HepG2 (cell line): ENCODE measurements around the gene SLC45A3. TPM values are rescaled to one million over a fixed set of nuclear protein-coding genes. Genes with fewer than 3 reads are reported as not detected.
A peak's percentile ranks its signal among the peaks of the same experiment; 100 is the strongest.

Experiments used
- ARID2 ChIP-seq: sonication (generic); formaldehyde crosslinking; IDR thresholded peaks from 2 replicates; pipeline ENCODE4 v1.8.1; 2022; ENCODE audit warnings: mild to moderate bottlenecking, missing genetic modification reagents, borderline replicate concordance
- CSRNP2 ChIP-seq: sonication (generic); formaldehyde crosslinking; conservative IDR thresholded peaks from 2 replicates; pipeline ENCODE4 v1.8.0; 2022; ENCODE audit warnings: low read depth, missing genetic modification reagents
- FOXO1 ChIP-seq: sonication (generic); formaldehyde crosslinking; IDR thresholded peaks from 2 replicates; pipeline ENCODE4 v1.4.0; 2020; ENCODE audit warnings: missing genetic modification reagents
- GMEB2 ChIP-seq: IDR thresholded peaks from 2 replicates; pipeline ENCODE4 v1.6.1; 2016; ENCODE audit warnings: missing biosample characterization, missing genetic modification reagents, low read depth
- HMGA1 ChIP-seq: sonication (generic); formaldehyde crosslinking; conservative IDR thresholded peaks from 2 replicates; pipeline ENCODE4 v1.4.0; 2020; ENCODE audit warnings: missing genetic modification reagents
- HOXA3 ChIP-seq: sonication (generic); formaldehyde crosslinking; IDR thresholded peaks from 2 replicates; pipeline ENCODE4 v1.5.0; 2020; ENCODE audit warnings: missing genetic modification reagents
- KLF15 ChIP-seq: sonication (generic); formaldehyde crosslinking; IDR thresholded peaks from 2 replicates; pipeline ENCODE4 v1.8.1; 2023; ENCODE audit warnings: borderline replicate concordance, mild to moderate bottlenecking, inconsistent platforms, missing genetic modification reagents, mixed read lengths
- KLF16 ChIP-seq, 2 experiments: sonication (generic) in 1 of 2; formaldehyde crosslinking in 1 of 2; IDR thresholded peaks; 2 replicates each; pipeline versions ENCODE4 v1.6.1 to v1.8.0; 2016 to 2023; ENCODE audit warnings: missing genetic modification reagents in 2 of 2, missing compliant biosample characterization in 1 of 2
- MIER3 ChIP-seq: IDR thresholded peaks from 2 replicates; pipeline ENCODE4 v1.6.1; 2016; ENCODE audit warnings: missing compliant biosample characterization, borderline replicate concordance
- MIXL1 ChIP-seq: IDR thresholded peaks from 2 replicates; pipeline ENCODE4 v1.6.1; 2016
- NCOA2 ChIP-seq: sonication (generic); formaldehyde crosslinking; IDR thresholded peaks from 2 replicates; pipeline ENCODE4 v1.8.0; 2022; ENCODE audit warnings: inconsistent platforms
- NFE2L2 ChIP-seq: fragments of 150-350 bp; IDR thresholded peaks from 2 replicates; pipeline ENCODE4 v1.6.1; 2014; ENCODE audit warnings: low read length
- POGZ ChIP-seq: sonication (generic); formaldehyde crosslinking; IDR thresholded peaks from 2 replicates; pipeline ENCODE4 v1.4.0; 2020; ENCODE audit warnings: mild to moderate bottlenecking, missing genetic modification reagents
- POLR2G ChIP-seq: fragments of 200-400 bp; formaldehyde crosslinking; IDR thresholded peaks from 2 replicates; pipeline ENCODE4 v1.6.1; 2018; ENCODE audit warnings: mild to moderate bottlenecking, low read depth, low read length, moderate library complexity
- SCMH1 ChIP-seq: sonication (generic); formaldehyde crosslinking; IDR thresholded peaks from 2 replicates; pipeline ENCODE4 v1.9.0; 2021; ENCODE audit warnings: missing genetic modification reagents, mild to moderate bottlenecking, borderline replicate concordance
- TARDBP ChIP-seq: sonication (generic); formaldehyde crosslinking; IDR thresholded peaks from 2 replicates; pipeline ENCODE4 v1.8.0; 2022; ENCODE audit warnings: mild to moderate bottlenecking, missing genetic modification reagents
- TEF ChIP-seq: sonication (generic); formaldehyde crosslinking; IDR thresholded peaks from 2 replicates; pipeline ENCODE4 v1.5.0; 2020; ENCODE audit warnings: missing genetic modification reagents
- TP53 ChIP-seq: sonication (generic); formaldehyde crosslinking; conservative IDR thresholded peaks from 2 replicates; pipeline ENCODE4 v1.4.0; 2020; ENCODE audit warnings: missing genetic modification reagents
- ZBTB7B ChIP-seq: sonication (generic); formaldehyde crosslinking; IDR thresholded peaks from 2 replicates; pipeline ENCODE4 v1.4.0; 2020; ENCODE audit warnings: missing genetic modification reagents
- ZMAT3 ChIP-seq: sonication (generic); formaldehyde crosslinking; conservative IDR thresholded peaks from 2 replicates; pipeline ENCODE4 v1.7.0; 2021; ENCODE audit warnings: missing genetic modification reagents
- ZNF607 ChIP-seq: sonication (generic); formaldehyde crosslinking; IDR thresholded peaks from 2 replicates; pipeline ENCODE4 v1.5.1; 2020; ENCODE audit warnings: missing genetic modification reagents, mild to moderate bottlenecking, borderline replicate concordance
- polyA plus RNA-seq, 8 experiments: library from polyadenylated mRNA; depleted of rRNA in 3 of 8; stranded (reverse) in 7 of 8; unstranded in 1 of 8; fragments of >200 nt; fragmentation: Illumina TruSeq in 4 of 8; extraction: Trizol in 4 of 8; gene quantifications; 2 replicates each; pipeline versions ENCODE4 v1.2.1 to v1.2.3, GENCODE V29; 2011 to 2016; ENCODE audit warnings: low read depth in 4 of 8, missing spikeins in 1 of 8, mixed read lengths in 1 of 8; ENCODE audit not compliant: insufficient read depth in 1 of 8
- total RNA-seq, 5 experiments: library from RNA; depleted of rRNA; stranded (reverse); fragments of >200 nt; fragmentation: Illumina TruSeq; extraction: Trizol; gene quantifications; 2 replicates each; pipeline ENCODE4 v1.2.3, GENCODE V29; 2016; ENCODE audit warnings: low read depth in 1 of 5
- TF ChIP-seq, protein P1 (sequence below): IDR thresholded peaks from 2 replicates; pipeline ENCODE4 v1.4.0; 2020; ENCODE audit warnings: mild to moderate bottlenecking, missing genetic modification reagents
- TF ChIP-seq, protein P2 (sequence below): sonication (generic); formaldehyde crosslinking; IDR thresholded peaks from 2 replicates; pipeline ENCODE4 v1.4.0; 2020; ENCODE audit warnings: low read depth, mild to moderate bottlenecking, missing genetic modification reagents

Gene SLC45A3
- total and polyA plus RNA-seq, 2 of the 13 experiments (the other 11 are each of a cell fraction or from before 2014, with no cell fraction given): 3.4 to 4.1 TPM

- TF ChIP-seq SCMH1 (no peak), ZBTB7B (CRISPR knock-in tag) (0 out of 2 replicates have a peak, but pooled peaks have one; percentile 30), TARDBP (CRISPR knock-in tag) (peak; percentile 25; the same call in 1 of the 2 replicates), KLF16 (CRISPR knock-in tag; IDR thresholded peaks at IDR 0.05) (0 out of 4 replicates have a peak, but pooled peaks of 1 of the 2 experiments have one; percentile 42), MIER3 (CRISPR knock-in tag) (no peak), CSRNP2 (CRISPR knock-in tag) (no peak), NCOA2 (CRISPR knock-in tag) (peak; percentile 77), ZMAT3 (no peak), TP53 (CRISPR knock-in tag) (no peak), KLF15 (CRISPR knock-in tag) (no peak), HMGA1 (CRISPR knock-in tag) (no peak), HOXA3 (CRISPR knock-in tag) (no peak), ARID2 (CRISPR knock-in tag) (no peak), MIXL1 (CRISPR knock-in tag) (peak; percentile 76), TEF (CRISPR knock-in tag) (no peak), GMEB2 (CRISPR knock-in tag) (no peak), POLR2G (no peak), POGZ (CRISPR knock-in tag) (0 out of 2 replicates have a peak, but pooled peaks have one; percentile 32), FOXO1 (CRISPR knock-in tag) (peak; percentile 69), NFE2L2 (no peak), ZNF607 (no peak)
- TF ChIP-seq, protein P1, sequence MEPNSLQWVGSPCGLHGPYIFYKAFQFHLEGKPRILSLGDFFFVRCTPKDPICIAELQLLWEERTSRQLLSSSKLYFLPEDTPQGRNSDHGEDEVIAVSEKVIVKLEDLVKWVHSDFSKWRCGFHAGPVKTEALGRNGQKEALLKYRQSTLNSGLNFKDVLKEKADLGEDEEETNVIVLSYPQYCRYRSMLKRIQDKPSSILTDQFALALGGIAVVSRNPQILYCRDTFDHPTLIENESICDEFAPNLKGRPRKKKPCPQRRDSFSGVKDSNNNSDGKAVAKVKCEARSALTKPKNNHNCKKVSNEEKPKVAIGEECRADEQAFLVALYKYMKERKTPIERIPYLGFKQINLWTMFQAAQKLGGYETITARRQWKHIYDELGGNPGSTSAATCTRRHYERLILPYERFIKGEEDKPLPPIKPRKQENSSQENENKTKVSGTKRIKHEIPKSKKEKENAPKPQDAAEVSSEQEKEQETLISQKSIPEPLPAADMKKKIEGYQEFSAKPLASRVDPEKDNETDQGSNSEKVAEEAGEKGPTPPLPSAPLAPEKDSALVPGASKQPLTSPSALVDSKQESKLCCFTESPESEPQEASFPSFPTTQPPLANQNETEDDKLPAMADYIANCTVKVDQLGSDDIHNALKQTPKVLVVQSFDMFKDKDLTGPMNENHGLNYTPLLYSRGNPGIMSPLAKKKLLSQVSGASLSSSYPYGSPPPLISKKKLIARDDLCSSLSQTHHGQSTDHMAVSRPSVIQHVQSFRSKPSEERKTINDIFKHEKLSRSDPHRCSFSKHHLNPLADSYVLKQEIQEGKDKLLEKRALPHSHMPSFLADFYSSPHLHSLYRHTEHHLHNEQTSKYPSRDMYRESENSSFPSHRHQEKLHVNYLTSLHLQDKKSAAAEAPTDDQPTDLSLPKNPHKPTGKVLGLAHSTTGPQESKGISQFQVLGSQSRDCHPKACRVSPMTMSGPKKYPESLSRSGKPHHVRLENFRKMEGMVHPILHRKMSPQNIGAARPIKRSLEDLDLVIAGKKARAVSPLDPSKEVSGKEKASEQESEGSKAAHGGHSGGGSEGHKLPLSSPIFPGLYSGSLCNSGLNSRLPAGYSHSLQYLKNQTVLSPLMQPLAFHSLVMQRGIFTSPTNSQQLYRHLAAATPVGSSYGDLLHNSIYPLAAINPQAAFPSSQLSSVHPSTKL (CRISPR knock-in tag): peak; percentile 76
- TF ChIP-seq, protein P2, sequence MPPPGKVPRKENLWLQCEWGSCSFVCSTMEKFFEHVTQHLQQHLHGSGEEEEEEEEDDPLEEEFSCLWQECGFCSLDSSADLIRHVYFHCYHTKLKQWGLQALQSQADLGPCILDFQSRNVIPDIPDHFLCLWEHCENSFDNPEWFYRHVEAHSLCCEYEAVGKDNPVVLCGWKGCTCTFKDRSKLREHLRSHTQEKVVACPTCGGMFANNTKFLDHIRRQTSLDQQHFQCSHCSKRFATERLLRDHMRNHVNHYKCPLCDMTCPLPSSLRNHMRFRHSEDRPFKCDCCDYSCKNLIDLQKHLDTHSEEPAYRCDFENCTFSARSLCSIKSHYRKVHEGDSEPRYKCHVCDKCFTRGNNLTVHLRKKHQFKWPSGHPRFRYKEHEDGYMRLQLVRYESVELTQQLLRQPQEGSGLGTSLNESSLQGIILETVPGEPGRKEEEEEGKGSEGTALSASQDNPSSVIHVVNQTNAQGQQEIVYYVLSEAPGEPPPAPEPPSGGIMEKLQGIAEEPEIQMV: no peak
These were observed 29.3 kb upstream of the SLC45A3 start (continued) for GRCh38 chr1:205709640-205710039.
